ENCODE data around the gene ASCC1.

Gene ASCC1

GRCh38 chr10:72081210-72081609, 134.9 kb downstream of the ASCC1 start:
- no peak for DNase-seq

- DNase-seq = no peak
These were observed 135.8 kb downstream of the ASCC1 start for GRCh38 chr10:72080042-72080975.

DNA sequence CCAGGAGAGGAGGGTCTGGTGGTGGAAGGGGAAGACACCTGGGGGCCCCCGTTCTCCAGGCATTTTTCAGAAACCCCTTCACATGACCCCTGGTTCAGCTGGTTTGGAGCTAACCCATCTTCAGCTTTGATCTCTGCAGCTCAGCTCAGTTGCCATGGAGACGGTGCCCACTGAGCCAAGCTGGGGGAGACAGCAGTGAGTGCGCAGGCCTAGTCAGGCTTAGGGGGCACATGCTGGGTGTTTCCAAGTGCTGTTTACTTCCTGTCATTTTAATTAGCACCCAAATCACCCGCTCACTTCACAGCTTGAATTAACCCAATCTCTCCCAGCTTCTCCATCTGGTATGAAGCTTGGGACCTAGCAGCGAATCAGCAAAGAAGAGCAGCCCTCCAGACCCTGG, 136.7 kb downstream of the ASCC1 start:
- DNase-seq = peak; percentile 88

DNA sequence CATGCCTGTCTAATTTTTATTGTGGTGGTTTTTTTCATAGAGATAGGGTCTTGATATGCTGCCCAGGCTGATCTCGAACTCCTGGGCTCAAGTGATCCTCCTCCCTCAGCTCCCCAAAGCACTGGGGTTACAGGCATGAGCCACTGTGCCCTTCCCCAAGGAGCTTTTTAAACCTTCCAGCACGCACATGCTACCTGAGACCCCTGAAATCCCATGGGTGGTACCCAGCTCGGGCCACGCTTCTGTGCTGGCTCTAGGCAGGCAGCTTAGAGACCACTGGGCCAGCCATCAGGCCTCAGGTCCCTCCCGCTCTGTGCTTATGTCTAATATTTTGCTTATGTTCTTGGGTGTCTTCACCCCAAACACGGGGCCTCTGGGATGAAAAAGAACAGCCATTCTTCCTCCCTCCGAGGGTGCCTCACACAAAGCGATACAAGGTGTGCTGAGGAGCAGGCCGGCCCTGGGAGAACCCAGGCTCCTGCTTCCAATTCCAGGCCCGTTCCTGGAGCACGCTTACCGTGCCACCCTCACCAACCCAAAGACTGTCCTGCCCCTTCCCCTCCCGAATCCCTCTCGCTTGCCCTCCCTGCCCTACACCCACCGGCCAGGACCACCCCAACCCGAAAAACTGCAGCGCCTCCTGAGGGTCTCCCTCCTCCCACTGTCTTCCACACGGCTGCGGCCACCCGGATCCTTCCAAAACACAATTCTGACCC, 138.6 kb downstream of the ASCC1 start:
- no peak for DNase-seq

DNA sequence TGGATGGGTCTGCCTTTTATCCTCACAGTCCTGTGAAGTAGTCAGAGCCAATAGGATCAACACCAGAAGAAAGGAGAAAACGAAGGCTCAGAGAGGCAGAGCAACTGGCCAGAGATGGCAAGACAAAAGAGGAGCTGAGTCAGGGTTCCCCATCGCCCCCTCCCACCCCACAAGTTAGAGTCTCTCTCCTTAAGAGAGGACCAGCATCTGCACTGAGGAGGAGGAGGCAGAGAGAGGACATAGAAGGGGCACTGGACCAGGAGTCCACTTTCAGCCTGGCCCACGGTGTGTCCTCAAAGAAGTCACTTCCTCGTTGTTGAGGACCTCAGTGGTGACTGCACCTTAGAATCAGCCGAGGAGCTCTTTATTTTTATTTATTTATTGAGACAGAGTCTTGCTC, 139.3 kb downstream of the ASCC1 start:
- DNase-seq = no peak

- no peak for DNase-seq
These were observed 140.5 kb downstream of the ASCC1 start for GRCh38 chr10:72075376-72076115.

DNA sequence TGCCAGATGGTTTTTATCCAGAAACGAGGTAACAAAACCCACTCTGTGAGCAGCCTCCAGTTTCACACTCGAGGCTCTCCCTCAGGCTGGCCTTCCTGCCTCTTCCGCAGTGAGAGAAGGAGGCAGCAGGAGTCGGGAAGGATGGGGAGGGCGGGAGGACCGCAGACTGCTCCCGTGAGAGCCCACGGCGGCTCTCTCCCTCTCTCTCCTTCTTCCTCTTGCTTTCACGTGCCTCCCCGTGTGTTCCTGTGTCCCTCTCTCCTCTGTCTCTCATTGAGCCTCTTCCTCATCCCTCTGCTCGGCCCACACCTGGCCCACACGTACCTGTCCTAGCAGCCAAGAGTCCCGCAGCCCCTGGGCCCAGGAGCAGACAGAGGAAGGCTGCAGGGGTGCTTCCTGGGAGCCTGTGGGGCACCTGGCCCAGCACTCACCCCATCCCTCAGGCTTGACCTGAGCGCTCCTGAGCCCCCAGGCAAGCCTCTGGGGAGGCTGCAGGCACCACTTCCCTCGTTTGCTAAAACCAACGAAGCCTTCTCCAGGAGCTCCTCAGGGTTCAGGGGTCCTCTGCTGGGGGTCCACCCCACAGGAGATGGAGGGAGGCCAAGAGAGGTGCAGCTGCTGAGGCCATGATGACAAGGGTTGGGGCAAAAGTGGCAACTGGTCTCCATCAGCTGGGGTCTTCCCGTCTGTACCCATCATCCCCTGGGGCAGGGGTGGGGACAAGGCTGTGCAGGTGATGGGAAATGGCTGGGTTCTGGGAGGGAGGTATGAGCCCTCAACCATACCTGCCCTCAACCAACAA, 141.3 kb downstream of the ASCC1 start:
- no peak for DNase-seq

- no peak for DNase-seq
These were observed 142.1 kb downstream of the ASCC1 start for GRCh38 chr10:72073708-72074573.

- DNase-seq = no peak
These were observed 143.4 kb downstream of the ASCC1 start for GRCh38 chr10:72072639-72073038.

DNA sequence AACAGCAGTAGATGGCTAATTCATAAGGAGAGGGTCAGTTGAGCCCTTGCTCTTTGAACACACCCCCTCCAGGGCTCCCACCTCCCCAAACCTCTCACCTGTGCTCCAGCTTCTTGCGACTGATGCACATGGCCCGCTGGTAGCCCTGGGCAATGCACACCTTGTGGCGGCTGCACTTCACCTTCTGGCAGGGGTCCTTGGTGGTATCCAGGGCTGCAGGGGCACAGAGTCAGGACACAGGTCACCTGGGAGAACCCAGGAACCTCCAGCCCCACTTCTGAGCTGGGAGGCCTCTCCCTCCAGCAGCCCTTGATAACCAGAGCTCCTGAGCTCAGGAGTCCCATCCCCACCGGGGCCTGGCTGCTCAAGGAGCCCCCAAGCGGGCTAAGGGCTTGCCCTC, 144.0 kb downstream of the ASCC1 start:
- no peak for DNase-seq

GRCh38 chr10:72069751-72070526, 146.1 kb downstream of the ASCC1 start:
- DNase-seq = no peak

GRCh38 chr10:72068901-72069446, 147.1 kb downstream of the ASCC1 start:
- no peak for DNase-seq

GRCh38 chr10:72068126-72068765, 147.8 kb downstream of the ASCC1 start:
- DNase-seq = no peak

DNA sequence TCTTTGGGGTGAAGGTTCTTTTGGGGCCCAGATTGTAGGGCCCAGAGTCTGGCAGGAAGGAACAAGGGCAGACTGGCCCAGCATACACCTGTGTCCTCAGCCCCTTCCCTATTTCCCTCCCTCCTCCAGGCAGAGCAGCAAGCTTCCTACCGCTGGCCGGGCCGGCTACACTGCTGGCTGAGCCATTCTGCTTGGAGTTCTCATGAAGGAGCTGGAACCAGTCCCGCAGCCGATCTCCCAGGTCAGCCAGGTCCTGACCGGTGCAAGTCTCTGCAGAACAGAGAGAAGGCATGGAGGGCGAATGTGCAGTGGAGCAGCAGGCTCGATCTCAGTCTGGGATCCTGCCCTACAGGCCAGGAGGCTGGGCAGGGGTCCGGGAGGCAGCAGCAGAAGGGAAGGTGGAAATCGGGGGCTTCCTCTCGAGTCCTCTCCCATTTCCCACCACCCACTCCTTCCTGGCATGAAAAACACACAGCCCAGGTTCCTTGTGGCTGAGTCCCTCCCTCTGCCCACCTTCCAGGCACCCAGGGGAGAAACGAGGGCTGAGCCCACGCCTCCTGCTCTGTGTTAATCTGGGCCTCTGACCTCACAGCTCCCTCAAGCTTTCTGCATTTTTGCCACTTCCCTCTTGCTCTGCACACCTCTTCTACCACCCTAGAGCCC, 148.5 kb downstream of the ASCC1 start:
- DNase-seq = no peak

DNA sequence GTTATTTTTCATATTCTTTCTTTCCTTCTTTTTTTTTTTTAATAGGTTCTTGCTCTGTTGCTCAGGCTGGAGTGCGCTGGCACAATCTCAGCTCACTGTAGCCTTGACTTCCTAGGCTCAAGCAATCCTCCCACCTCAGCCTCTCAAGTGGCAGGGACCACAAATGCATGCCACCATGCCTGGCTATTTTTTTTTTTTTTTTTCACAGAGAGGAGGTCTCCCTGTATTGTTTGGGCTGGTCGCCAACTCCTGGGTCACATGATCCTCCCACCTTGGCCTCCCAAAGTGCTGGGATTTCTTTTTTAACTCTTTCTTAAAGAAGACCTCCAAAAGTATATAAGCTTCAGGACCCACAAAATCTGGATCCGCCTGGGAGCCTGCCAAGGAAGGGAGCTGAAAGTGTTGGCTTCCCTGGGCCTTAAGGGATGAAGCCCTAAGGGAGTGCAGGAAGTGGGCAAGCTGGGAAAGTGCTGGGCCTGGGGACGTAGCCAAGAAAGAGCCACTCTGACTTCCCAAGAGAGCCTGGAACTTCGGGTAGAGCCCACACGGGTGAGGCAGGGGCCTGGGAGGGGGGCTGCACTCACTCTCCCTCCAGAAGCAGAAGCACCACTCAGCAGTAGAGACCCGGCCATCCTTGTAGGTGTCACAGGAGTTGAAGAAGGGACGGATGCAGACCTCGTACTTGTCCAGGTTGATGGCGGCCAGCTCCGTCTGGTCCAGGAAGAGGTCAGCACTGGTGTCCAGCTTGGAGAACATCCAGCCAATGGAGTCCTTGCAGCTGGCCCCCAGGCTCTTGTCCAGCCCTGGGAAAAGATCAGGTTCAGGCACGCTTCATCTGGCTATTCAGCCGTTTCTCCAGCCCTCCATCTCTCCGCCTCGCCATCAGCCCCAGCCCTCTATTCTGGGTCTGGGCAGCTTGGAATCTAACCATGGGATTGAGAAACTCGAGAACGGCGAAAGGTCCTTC, 149.5 kb downstream of the ASCC1 start:
- no peak for DNase-seq

- DNase-seq = no peak
These were observed 150.5 kb downstream of the ASCC1 start for GRCh38 chr10:72065439-72066025.

DNA sequence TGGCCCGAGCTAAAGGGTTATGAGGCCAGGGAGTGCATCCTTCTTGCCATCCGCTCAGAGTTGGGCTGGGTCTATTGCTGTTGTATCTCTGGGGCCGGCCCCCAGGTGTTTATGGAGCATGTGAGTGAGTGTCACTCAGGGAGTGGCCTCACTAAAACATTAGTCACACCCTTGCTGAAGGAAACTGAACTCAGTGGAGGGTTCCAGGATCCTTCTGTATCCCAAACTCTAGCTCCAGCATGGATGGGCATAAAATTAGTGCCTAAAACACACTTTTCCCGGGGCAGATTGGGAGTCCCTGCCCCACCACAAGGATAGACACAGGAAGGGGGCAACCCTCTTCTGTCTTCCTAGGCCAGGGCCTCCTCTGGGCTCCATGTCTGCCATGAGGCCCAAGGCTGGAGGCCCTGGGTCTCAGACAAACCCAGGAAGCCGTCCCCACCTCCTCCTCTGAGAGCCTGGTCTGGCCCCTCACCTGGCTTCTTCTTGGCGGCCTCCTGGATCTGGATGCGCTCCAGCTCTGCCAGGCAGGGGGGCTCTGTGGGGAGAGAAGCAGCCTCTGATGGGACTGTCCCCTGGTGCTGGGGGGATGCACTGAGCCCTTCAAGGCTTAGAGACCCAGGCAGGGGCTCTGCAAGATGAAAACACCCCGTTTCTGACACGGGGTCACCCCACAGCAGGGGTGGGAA, 152.2 kb downstream of the ASCC1 start:
- DNase-seq = no peak

Measured in CD4-positive, alpha-beta T cell treated with Interleukin-15 for 1 hour (primary cell).